OCI-LY1 (cell line): ENCODE measurements around the gene FAM120A.
A peak's percentile ranks its signal among the peaks of the same experiment; 100 is the strongest.

Source experiments
- H2AFZ ChIP-seq: fragments of 200-600 bp; sonication (generic), shearing (Covaris generic); 2 replicates; pipeline ENCODE4 v1.6.0; 2014; ENCODE audit warnings: antibody characterized with exemption, mild to moderate bottlenecking, low read length
- H3F3A ChIP-seq: fragments of 200-600 bp; sonication (generic), shearing (Covaris generic); 2 replicates; pipeline ENCODE4 v1.6.0; 2014; ENCODE audit warnings: mild to moderate bottlenecking, antibody characterized with exemption, low read length, moderate library complexity; ENCODE audit not compliant: insufficient read depth
- H3K27ac ChIP-seq: fragments of 200-600 bp; sonication (generic); 2 replicates; pipeline ENCODE4 v1.5.1; 2014; ENCODE audit warnings: low read length, mixed run types, mild to moderate bottlenecking, low read depth; ENCODE audit not compliant: poor library complexity, severe bottlenecking
- H3K27me3 ChIP-seq: fragments of 200-600 bp; sonication (generic); 2 replicates; pipeline ENCODE4 v1.6.0; 2014; ENCODE audit warnings: antibody characterized with exemption, mild to moderate bottlenecking, low read length, moderate library complexity; ENCODE audit not compliant: insufficient read depth
- H3K36me3 ChIP-seq: fragments of 200-600 bp; sonication (generic); 2 replicates; pipeline ENCODE4 v1.6.1; 2014; ENCODE audit warnings: mild to moderate bottlenecking, antibody characterized with exemption, low read length, moderate library complexity, mixed read lengths; ENCODE audit not compliant: insufficient read depth
- H3K4me1 ChIP-seq: fragments of 200-600 bp; sonication (generic); 2 replicates; pipeline ENCODE4 v1.5.1; 2014; ENCODE audit warnings: mild to moderate bottlenecking, low read length, moderate library complexity; ENCODE audit not compliant: insufficient read depth, severe bottlenecking
- H3K4me2 ChIP-seq: fragments of 200-600 bp; sonication (generic), shearing (Covaris generic); 2 replicates; pipeline ENCODE4 v1.6.1; 2014; ENCODE audit warnings: low read length
- H3K4me3 ChIP-seq: fragments of 200-600 bp; sonication (generic); 2 replicates; pipeline ENCODE4 v1.5.1; 2014; ENCODE audit warnings: low read length, low read depth, mild to moderate bottlenecking, mixed read lengths; ENCODE audit not compliant: poor library complexity, severe bottlenecking
- H3K79me2 ChIP-seq: fragments of 200-600 bp; shearing (Covaris generic); 2 replicates; pipeline ENCODE4 v1.6.1; 2016; ENCODE audit warnings: mixed run types, low read length, mixed read lengths; ENCODE audit not compliant: insufficient read depth
- H3K9ac ChIP-seq: fragments of 200-600 bp; sonication (generic), shearing (Covaris generic); 2 replicates; pipeline ENCODE4 v1.6.1; 2014; ENCODE audit warnings: mild to moderate bottlenecking, low read length, mixed read lengths
- H3K9me2 ChIP-seq: fragments of 200-600 bp; sonication (generic), shearing (Covaris generic); 2 replicates; pipeline ENCODE4 v1.6.1; 2014; ENCODE audit warnings: low read depth, mild to moderate bottlenecking, low read length, mixed read lengths
- H3K9me3 ChIP-seq: fragments of 200-600 bp; shearing (Covaris generic); 2 replicates; pipeline ENCODE4 v1.6.1; 2014; ENCODE audit warnings: low read length, mixed read lengths
- H4K20me1 ChIP-seq: fragments of 200-600 bp; sonication (generic), shearing (Covaris generic); 2 replicates; pipeline ENCODE4 v1.6.0; 2016; ENCODE audit warnings: mild to moderate bottlenecking, low read length; ENCODE audit not compliant: insufficient read depth
- CTCF ChIP-seq: fragments of 200-600 bp; sonication (generic), shearing (Covaris generic); IDR thresholded peaks from 2 replicates; pipeline ENCODE4 v1.5.1; 2017; ENCODE audit warnings: mild to moderate bottlenecking, antibody characterized with exemption, low read length, moderate library complexity, mixed read lengths
- EZH2 ChIP-seq: fragments of 200-600 bp; sonication (generic), shearing (Covaris generic); IDR thresholded peaks from 2 replicates; pipeline ENCODE4 v1.8.0; 2017; ENCODE audit warnings: borderline replicate concordance, mixed run types, mild to moderate bottlenecking, antibody characterized with exemption, low read length, moderate library complexity, mixed read lengths

The FAM120A gene

GRCh38 chr9:93513606-93514005 is 62.1 kb downstream of the FAM120A start:
- TF ChIP-seq EZH2 (no peak), CTCF (no peak)
- Histone ChIP-seq H2AFZ (no peak overlapping the region), H3F3A (no peaks in the 10 kb centered on the region), H3K4me2 (no peak overlapping the region), H3K27me3 (no peaks in the 10 kb centered on the region), H3K79me2 (peaks cover 20% of the 10 kb centered on the region; the same call in 1 of the 2 replicates), H3K4me3 (no peak overlapping the region), H3K9me3 (no peaks in the 10 kb centered on the region), H3K27ac (no peak overlapping the region), H3K9me2 (no peaks in the 10 kb centered on the region), H3K4me1 (peaks cover 24% of the 10 kb centered on the region), H3K9ac (no peak overlapping the region), H3K36me3 (peaks cover 32% of the 10 kb centered on the region; the same call in 1 of the 2 replicates), H4K20me1 (no peaks in the 10 kb centered on the region)

- Histone ChIP-seq H4K20me1 (no peaks in the 10 kb centered on the region), H3K9me3 (no peaks in the 10 kb centered on the region), H3K9ac (no peak overlapping the region), H3K79me2 (peaks cover 23% of the 10 kb centered on the region), H3F3A (no peaks in the 10 kb centered on the region), H3K4me2 (no peak overlapping the region), H3K9me2 (no peaks in the 10 kb centered on the region), H3K27me3 (no peaks in the 10 kb centered on the region), H2AFZ (no peak overlapping the region), H3K36me3 (peaks cover 51% of the 10 kb centered on the region), H3K4me1 (peaks cover 5% of the 10 kb centered on the region), H3K27ac (no peak overlapping the region), H3K4me3 (no peak overlapping the region)
- TF ChIP-seq CTCF = no peak
- TF ChIP-seq EZH2 = no peak
These were observed 65.8 kb downstream of the FAM120A start for GRCh38 chr9:93517331-93517730.

DNA sequence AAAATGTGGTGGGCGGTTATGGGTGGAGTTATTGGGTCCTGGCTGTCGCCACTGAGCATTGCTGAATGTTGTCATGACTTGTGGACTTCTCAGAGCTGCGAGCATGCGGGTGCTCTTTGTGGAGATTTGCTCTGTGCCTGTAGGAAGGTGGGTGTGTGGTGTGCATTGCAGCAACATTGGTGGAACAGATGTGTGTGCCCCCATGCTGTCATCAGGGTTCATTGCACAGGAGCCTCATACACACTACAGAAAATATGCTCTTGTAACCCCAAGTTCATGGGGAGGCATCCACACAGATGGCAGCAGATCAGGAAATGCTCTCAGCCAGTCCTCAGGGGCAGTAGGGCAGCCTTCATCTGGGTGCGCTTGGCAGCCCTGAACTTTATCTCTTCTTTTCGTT is 69.0 kb downstream of the FAM120A start:
- no peaks in the 10 kb centered on the region for H3K27me3 ChIP-seq
- H3K4me3 ChIP-seq = no peak overlapping the region
- TF ChIP-seq EZH2 = no peak
- peak; percentile 33 for TF ChIP-seq CTCF
- H3K36me3 ChIP-seq = peaks cover 70% of the 10 kb centered on the region
- no peak overlapping the region for H3K27ac ChIP-seq
- H2AFZ ChIP-seq = no peak overlapping the region
- no peaks in the 10 kb centered on the region for H4K20me1 ChIP-seq
- H3K4me1 ChIP-seq = no peaks in the 10 kb centered on the region
- H3K9me2 ChIP-seq = no peaks in the 10 kb centered on the region
- H3K4me2 ChIP-seq = no peak overlapping the region
- no peaks in the 10 kb centered on the region for H3F3A ChIP-seq
- H3K9me3 ChIP-seq = no peaks in the 10 kb centered on the region
- H3K79me2 ChIP-seq = peaks cover 9% of the 10 kb centered on the region; the same call in 1 of the 2 replicates
- no peak overlapping the region for H3K9ac ChIP-seq
